Endothelial cell of umbilical vein (primary cell): Measurements from ENCODE around the gene CTSD. TPM values are rescaled to one million over a fixed set of nuclear protein-coding genes. Genes with fewer than 3 reads are reported as not detected.

Experiments
- BruUV-seq: library from RNA; stranded (reverse); fragments of 400-500 nt; replicated peaks from 2 replicates; lab custom pipeline; 2021; lab: Mats Ljungman, UMichigan
- CTCF ChIA-PET: fragments of 300-600, 350-600 bp; sonication (Branson Sonifier 250); formaldehyde crosslinking; loops from one replicate; lab custom pipeline; 2021; ENCODE audit warnings: antibody characterized with exemption, inconsistent platforms; lab: Charles Lee
- POLR2A ChIA-PET: fragments of 300-600, 350-600 bp; sonication (Branson Sonifier 250); formaldehyde crosslinking; loops from one replicate; lab custom pipeline; 2021; ENCODE audit warnings: antibody characterized with exemption, inconsistent platforms; lab: Charles Lee
- DNase-seq: peaks from one replicate; pipeline ENCODE4 v3.0.0-alpha.2; 2011; ENCODE audit warnings: low read depth, low spot score
- FAIRE-seq: peaks from 2 replicates; lab custom pipeline; 2011; peaks lifted over from hg19 to GRCh38; lab: Jason Lieb, UNC
- H2AFZ ChIP-seq: 2 replicates; pipeline ENCODE4 v1.6.0; 2012; ENCODE audit warnings: low read depth, low read length, control low read depth, inconsistent platforms
- H3K27ac ChIP-seq: 2 replicates; pipeline ENCODE4 v1.5.1; 2011; ENCODE audit warnings: low read depth, mild to moderate bottlenecking, control low read depth, low read length, moderate library complexity; ENCODE audit not compliant: insufficient read depth
- H3K27me3 ChIP-seq, 2 experiments: 2 replicates each; pipeline versions ENCODE4 v1.6.0 to v1.6.1; 2011; ENCODE audit warnings: low read length in 2 of 2, mixed read lengths in 1 of 2; ENCODE audit not compliant: control insufficient read depth in 2 of 2, insufficient read depth in 2 of 2
- H3K36me3 ChIP-seq, 2 experiments: 2 replicates in 1 of 2; 3 replicates in 1 of 2; pipeline ENCODE4 v1.5.1; 2011; ENCODE audit warnings: low read length in 2 of 2, mild to moderate bottlenecking in 1 of 2, moderate library complexity in 1 of 2; ENCODE audit not compliant: control insufficient read depth in 2 of 2, insufficient read depth in 2 of 2; ENCODE audit errors: extremely low read depth in 1 of 2
- H3K4me1 ChIP-seq: 3 replicates; pipeline ENCODE4 v1.5.1; 2011; ENCODE audit warnings: mild to moderate bottlenecking, low read length; ENCODE audit not compliant: control insufficient read depth, insufficient read depth; ENCODE audit errors: extremely low read depth
- H3K4me2 ChIP-seq: 2 replicates; pipeline ENCODE4 v1.6.1; 2011; ENCODE audit warnings: low read length, control low read depth, mixed read lengths; ENCODE audit not compliant: insufficient read depth
- H3K4me3 ChIP-seq, 3 experiments: fragments of 200-600 bp in 1 of 3; sonication (generic), shearing (Covaris generic) in 1 of 3; replicated peaks in 1 of 3; 2 replicates each; pipeline ENCODE4 v1.5.1; 2011 to 2016; ENCODE audit warnings: control low read depth in 3 of 3, low read length in 3 of 3, mild to moderate bottlenecking in 2 of 3, inconsistent platforms in 1 of 3, low read depth in 1 of 3, moderate library complexity in 1 of 3; ENCODE audit not compliant: insufficient read depth in 1 of 3
- H3K79me2 ChIP-seq: 2 replicates; pipeline ENCODE4 v1.6.0; 2012; ENCODE audit warnings: low read length, inconsistent platforms; ENCODE audit not compliant: control insufficient read depth, insufficient read depth
- H3K9ac ChIP-seq: replicated peaks from 2 replicates; pipeline ENCODE3; 2011; ENCODE audit warnings: low read length, control low read depth; ENCODE audit not compliant: insufficient read depth; ENCODE audit errors: extremely low read depth
- H3K9me1 ChIP-seq: replicated peaks from 3 replicates; pipeline ENCODE4 v1.6.0; 2011; ENCODE audit warnings: mild to moderate bottlenecking, low read length; ENCODE audit not compliant: control insufficient read depth, insufficient read depth; ENCODE audit errors: extremely low read depth
- H3K9me3 ChIP-seq: replicated peaks from 2 replicates; pipeline ENCODE4 v1.5.1; 2012; ENCODE audit warnings: low read length, inconsistent platforms; ENCODE audit not compliant: control insufficient read depth, insufficient read depth
- H4K20me1 ChIP-seq: replicated peaks from 2 replicates; pipeline ENCODE3; 2011; ENCODE audit warnings: mild to moderate bottlenecking, low read length; ENCODE audit not compliant: control insufficient read depth, insufficient read depth; ENCODE audit errors: extremely low read depth
- CTCF ChIP-seq, 2 donors: IDR thresholded peaks; 1 replicate in 1 of 2; 2 replicates in 1 of 2; pipeline ENCODE4 v1.5.1; 2011; ENCODE audit warnings: low read length in 2 of 2, mild to moderate bottlenecking in 2 of 2, moderate library complexity in 2 of 2, control low read depth in 1 of 2, inconsistent platforms in 1 of 2, low read depth in 1 of 2; ENCODE audit not compliant: insufficient read depth in 1 of 2; ENCODE audit errors: extremely low read depth in 1 of 2
- EZH2 ChIP-seq: IDR thresholded peaks from 2 replicates; pipeline ENCODE4 v1.6.1; 2012; ENCODE audit warnings: borderline replicate concordance, low read depth, mild to moderate bottlenecking, moderate library complexity, low read length, inconsistent platforms; ENCODE audit not compliant: severe bottlenecking
- FOS ChIP-seq: IDR thresholded peaks from 2 replicates; pipeline ENCODE4 v1.6.1; 2011; ENCODE audit warnings: mild to moderate bottlenecking, low read length, moderate library complexity, borderline replicate concordance; ENCODE audit not compliant: insufficient read depth
- GATA2 ChIP-seq: IDR thresholded peaks from 2 replicates; pipeline ENCODE4 v1.7.0; 2011; ENCODE audit warnings: low read depth, mild to moderate bottlenecking, moderate library complexity, mixed read lengths, low read length; ENCODE audit not compliant: insufficient read length, insufficient read depth
- JUN ChIP-seq: IDR thresholded peaks from 2 replicates; pipeline ENCODE4 v1.6.1; 2011; ENCODE audit warnings: borderline replicate concordance, low read depth; ENCODE audit not compliant: insufficient read length, insufficient read depth
- MYC ChIP-seq: IDR thresholded peaks from one replicate; pipeline ENCODE4 v1.6.1; 2011; ENCODE audit warnings: mild to moderate bottlenecking, low read depth, low read length
- POLR2A ChIP-seq: IDR thresholded peaks from 2 replicates; pipeline ENCODE4 v1.6.1; 2012; ENCODE audit warnings: low read depth, mild to moderate bottlenecking, control low read depth, low read length
- POLR2AphosphoS5 ChIP-seq: IDR thresholded peaks from 2 replicates; pipeline ENCODE4 v1.6.1; 2012; ENCODE audit warnings: low read depth, mild to moderate bottlenecking, control low read depth, low read length, moderate library complexity; ENCODE audit not compliant: insufficient read depth
- dilution Hi-C: fragments of 300-500 bp; cut with MboI; formaldehyde crosslinking; loops from one replicate; pipeline ENCODE4 v1.15.0; 2019; ENCODE audit warnings: low sequenced_read_pairs; ENCODE audit not compliant: extremely low pct_ligation_motif_present
- intact Hi-C: fragments of 100-400 bp; cut with micrococcal nuclease; formaldehyde crosslinking; loops from one replicate; pipeline ENCODE4 v1.10.0; 2022
- polyA plus RNA-seq, 4 experiments: library from polyadenylated mRNA; depleted of rRNA in 3 of 4; stranded (reverse) in 3 of 4; unstranded in 1 of 4; fragments of >200 nt; gene quantifications; 2 replicates each; pipeline versions ENCODE4 v1.2.1 to v1.2.3, GENCODE V29; 2011 to 2012; ENCODE audit warnings: missing spikeins in 1 of 4
- total RNA-seq: library from RNA; stranded (reverse); gene quantifications from 2 replicates; pipeline ENCODE4 v1.2.3, GENCODE V29; 2021
- TF ChIP-seq, protein P1 (sequence below): IDR thresholded peaks from 2 replicates; pipeline ENCODE4 v1.6.1; 2011; ENCODE audit not compliant: insufficient read depth, insufficient read length

The CTSD gene
- total and polyA plus RNA-seq, 2 donors (not counting 3 experiments of a cell fraction or from before 2014, with no cell fraction given), result 215 to 248 TPM

- no peaks in the 10 kb centered on the region for H3K79me2 ChIP-seq
- no peak overlapping the region for H2AFZ ChIP-seq
- FAIRE-seq (no peak), DNase-seq (no peak)
- no peak for TF ChIP-seq FOS
- no peak for TF ChIP-seq POLR2A
- TF ChIP-seq JUN, result no peak
- TF ChIP-seq GATA2, result no peak
- no peak for TF ChIP-seq MYC
- no peak for TF ChIP-seq EZH2
- no peak for TF ChIP-seq POLR2AphosphoS5
- TF ChIP-seq, protein P1, sequence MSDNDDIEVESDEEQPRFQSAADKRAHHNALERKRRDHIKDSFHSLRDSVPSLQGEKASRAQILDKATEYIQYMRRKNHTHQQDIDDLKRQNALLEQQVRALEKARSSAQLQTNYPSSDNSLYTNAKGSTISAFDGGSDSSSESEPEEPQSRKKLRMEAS, result no peak
- TF ChIP-seq CTCF (IDR thresholded peaks at IDR 0.05; ENCODE audit: extremely low read depth in 1 of 2, insufficient read depth in 1 of 2, low read depth in 1 of 2, low read length in 2 of 2), result no peak
- H3K27ac ChIP-seq, result no peak overlapping the region
- H3K9me1 ChIP-seq, result no peaks in the 10 kb centered on the region
- H3K4me2 ChIP-seq, result no peak overlapping the region
- no peak overlapping the region for H3K4me3 ChIP-seq
- H3K9ac ChIP-seq, result no peak overlapping the region
- no peaks in the 10 kb centered on the region for H4K20me1 ChIP-seq
- H3K4me1 ChIP-seq, result no peaks in the 10 kb centered on the region
- CTCF ChIA-PET, result interaction anchor here (0.7 to 2.8 kb wide), 4 partner anchors 11 to 296 kb away, joined by 3 to 19 read pairs (median 3); no protein-coding TSS in a partner anchor
- no TSS peak for BruUV-seq
- H3K27me3 ChIP-seq, result no peaks in the 10 kb centered on the region
- intact Hi-C loops (no loop called here), dilution Hi-C loops (no loop called here)
- H3K9me3 ChIP-seq, result no peaks in the 10 kb centered on the region
- H3K36me3 ChIP-seq, result no peaks in the 10 kb centered on the region
- POLR2A ChIA-PET, result no interaction called here
Observed at GRCh38 chr11:1705126-1706052, 58.3 kb downstream of the CTSD start.
